Nephron progenitor cell (in vitro differentiated cells): ENCODE data around the gene ATG7.
A peak's percentile ranks its signal among the peaks of the same experiment; 100 is the strongest.
"Not testable (repeated sequence)": the region's sequence is repeated elsewhere in the genome, so short reads cannot be mapped to it uniquely, and the experiment has no call there.

Source experiments
- DNase-seq: peaks from one replicate; pipeline ENCODE4 v3.0.0; 2021
- H3K27ac Mint-ChIP-seq: 2 replicates; pipeline ENCODE4 v1.8.0; 2021; ENCODE audit warnings: mild to moderate bottlenecking, moderate library complexity, mixed read lengths
- H3K27me3 Mint-ChIP-seq: 2 replicates; pipeline ENCODE4 v1.8.0; 2021; ENCODE audit warnings: mild to moderate bottlenecking, low read depth, mixed read lengths; ENCODE audit not compliant: poor library complexity
- H3K36me3 Mint-ChIP-seq: 2 replicates; pipeline ENCODE4 v1.8.0; 2021; ENCODE audit warnings: low read depth, mixed read lengths
- H3K4me1 Mint-ChIP-seq: 2 replicates; pipeline ENCODE4 v1.8.0; 2021; ENCODE audit warnings: mixed read lengths
- H3K4me3 Mint-ChIP-seq: 2 replicates; pipeline ENCODE4 v1.8.0; 2021; ENCODE audit warnings: mild to moderate bottlenecking, moderate library complexity, mixed read lengths
- H3K9me3 Mint-ChIP-seq: 2 replicates; pipeline ENCODE4 v1.8.0; 2021; ENCODE audit warnings: mild to moderate bottlenecking, moderate library complexity, mixed read lengths
- CTCF ChIP-seq: fragments of 200-600 bp; sonication (generic); IDR thresholded peaks from 2 replicates; pipeline ENCODE4 v1.5.0; 2021; ENCODE audit warnings: antibody characterized with exemption

ATG7 gene

GRCh38 chr3:11444404-11444803, 172.2 kb downstream of the ATG7 start:
- Mint-ChIP-seq H3K27ac (no peak overlapping the region), H3K4me1 (peaks cover 17% of the 10 kb centered on the region), H3K27me3 (no peaks in the 10 kb centered on the region), H3K9me3 (no peaks in the 10 kb centered on the region), H3K36me3 (peaks cover 7% of the 10 kb centered on the region), H3K4me3 (no peak overlapping the region)
- DNase-seq, result no peak
- no peak for TF ChIP-seq CTCF

GRCh38 chr3:11445193-11445592, 173.0 kb downstream of the ATG7 start:
- DNase-seq, H3K9me3 Mint-ChIP-seq, H3K27ac Mint-ChIP-seq, H3K4me3 Mint-ChIP-seq, H3K27me3 Mint-ChIP-seq, H3K36me3 Mint-ChIP-seq: not testable (repeated sequence)
- peaks cover 21% of the 10 kb centered on the region for H3K4me1 Mint-ChIP-seq

GRCh38 chr3:11445883-11446282, 173.7 kb downstream of the ATG7 start:
- Mint-ChIP-seq H3K4me3 (no peak overlapping the region), H3K36me3 (peaks cover 7% of the 10 kb centered on the region), H3K27ac (no peak overlapping the region), H3K9me3 (no peaks in the 10 kb centered on the region), H3K4me1 (peaks cover 28% of the 10 kb centered on the region), H3K27me3 (no peaks in the 10 kb centered on the region)
- no peak for TF ChIP-seq CTCF
- no peak for DNase-seq

- DNase-seq, result no peak
- H3K27ac Mint-ChIP-seq, result peak overlapping the region; percentile 73
- H3K27me3 Mint-ChIP-seq, result no peaks in the 10 kb centered on the region
Measured at GRCh38 chr3:11447584-11448200, 175.5 kb downstream of the ATG7 start.

GRCh38 chr3:11450015-11450414, 177.8 kb downstream of the ATG7 start:
- DNase-seq, result no peak
- H3K27ac Mint-ChIP-seq, result no peak overlapping the region
- H3K27me3 Mint-ChIP-seq, result no peaks in the 10 kb centered on the region
- no peak overlapping the region for H3K4me3 Mint-ChIP-seq
- peaks cover 42% of the 10 kb centered on the region for H3K4me1 Mint-ChIP-seq
- H3K36me3 Mint-ChIP-seq, result peaks cover 3% of the 10 kb centered on the region
- H3K9me3 Mint-ChIP-seq, result no peaks in the 10 kb centered on the region
- TF ChIP-seq CTCF, result no peak

More at GRCh38 chr3:11447584-11448200, 175.5 kb downstream of the ATG7 start:
- H3K36me3 Mint-ChIP-seq, result peaks cover 7% of the 10 kb centered on the region
- no peak overlapping the region for H3K4me3 Mint-ChIP-seq
- H3K4me1 Mint-ChIP-seq, result peaks cover 32% of the 10 kb centered on the region
- no peaks in the 10 kb centered on the region for H3K9me3 Mint-ChIP-seq
- no peak for TF ChIP-seq CTCF

- no peak overlapping the region for H3K4me3 Mint-ChIP-seq
- TF ChIP-seq CTCF, result no peak
- H3K4me1 Mint-ChIP-seq, result peaks cover 51% of the 10 kb centered on the region
- peaks cover 8% of the 10 kb centered on the region for H3K36me3 Mint-ChIP-seq
- no peak for DNase-seq
- peaks cover 4% of the 10 kb centered on the region for H3K9me3 Mint-ChIP-seq
- H3K27me3 Mint-ChIP-seq, result peaks cover 4% of the 10 kb centered on the region
- no peak overlapping the region for H3K27ac Mint-ChIP-seq
Measured at GRCh38 chr3:11452312-11452711, 180.1 kb downstream of the ATG7 start.
